Gastrocnemius medialis (tissue), 4 donors: ENCODE results near the gene ITPR1. TPM values are rescaled to one million over a fixed set of nuclear protein-coding genes. Genes with fewer than 3 reads are reported as not detected.

Experiments used
- ATAC-seq, 2 donors: fragments of 150-250 bp; one replicate each; pipeline ENCODE4 v1.9.1; 2016
- DNase-seq, 2 donors: peaks; one replicate each; pipeline ENCODE4 v3.0.0-alpha.2; 2019
- H3K27ac ChIP-seq, 4 donors: fragments of 200-600 bp; sonication (generic); 1 replicate in 1 of 4; 2 replicates in 3 of 4; pipeline ENCODE4 v1.5.1; 2016 to 2018; ENCODE audit warnings: mild to moderate bottlenecking in 2 of 4, moderate library complexity in 1 of 4
- H3K27me3 ChIP-seq, 3 donors: fragments of 200-600 bp; sonication (generic) in 2 of 3; 1 replicate in 1 of 3; 2 replicates in 2 of 3; pipeline versions ENCODE4 v1.5.1 to v1.6.0; 2016 to 2019; ENCODE audit warnings: mild to moderate bottlenecking in 1 of 3, moderate library complexity in 1 of 3
- H3K36me3 ChIP-seq, 2 donors: fragments of 200-600 bp; sonication (generic) in 1 of 2; one replicate each; pipeline ENCODE4 v1.5.1; 2017 to 2018
- H3K4me1 ChIP-seq, 2 donors: fragments of 200-600 bp; sonication (generic) in 1 of 2; one replicate each; pipeline ENCODE4 v1.5.1; 2016 to 2017; ENCODE audit warnings: mild to moderate bottlenecking in 2 of 2
- H3K4me3 ChIP-seq, 4 donors: fragments of 200-600 bp; sonication (generic) in 3 of 4; 1 replicate in 1 of 4; 2 replicates in 3 of 4; pipeline ENCODE4 v1.5.1; 2016 to 2019; ENCODE audit warnings: mild to moderate bottlenecking in 2 of 4
- H3K9me3 ChIP-seq, 3 donors: fragments of 200-600 bp; sonication (generic) in 2 of 3; 1 replicate in 1 of 3; 2 replicates in 2 of 3; pipeline ENCODE4 v1.5.1; 2016 to 2019
- POLR2A ChIP-seq, 2 donors: fragments of 450-650 bp; IDR thresholded peaks; one replicate each; pipeline ENCODE4 v1.6.1; 2017; ENCODE audit warnings: antibody characterized with exemption in 2 of 2, mild to moderate bottlenecking in 2 of 2, moderate library complexity in 2 of 2
- in situ Hi-C, 4 donors: fragments of 200-750 bp; cut with MboI; loops; one replicate each; pipeline versions ENCODE4 v1.15.0 to v1.8.0; 2017; ENCODE audit warnings: low sequenced_read_pairs in 4 of 4
- intact Hi-C: fragments of 100-400 bp; cut with DNase I; formaldehyde crosslinking; loops from one replicate; pipeline ENCODE4 v1.15.1; 2023; ENCODE audit warnings: low total_unique reads
- total RNA-seq, 4 donors: library from RNA; depleted of rRNA; stranded (reverse); fragments of >200 nt; gene quantifications; one replicate each; pipeline versions ENCODE4 v1.1.0 to v1.2.3, GENCODE V29; 2016
- TF ChIP-seq, protein P1 (sequence below), 5 experiments: fragments of 450-650 bp in 3 of 5; fragments of 200-600 bp in 2 of 5; sonication (generic) in 2 of 5; IDR thresholded peaks in 4 of 5; conservative IDR thresholded peaks in 1 of 5; 1 replicate in 4 of 5; 2 replicates in 1 of 5; pipeline ENCODE4 v1.5.1; 2016 to 2019; ENCODE audit warnings: antibody characterized with exemption in 5 of 5, mild to moderate bottlenecking in 3 of 5, moderate library complexity in 3 of 5

ITPR1 gene
- total RNA-seq, 4 donors from 2014 or later = 5.5 to 21.7 (median 11.3) TPM

- TF ChIP-seq, protein P1, sequence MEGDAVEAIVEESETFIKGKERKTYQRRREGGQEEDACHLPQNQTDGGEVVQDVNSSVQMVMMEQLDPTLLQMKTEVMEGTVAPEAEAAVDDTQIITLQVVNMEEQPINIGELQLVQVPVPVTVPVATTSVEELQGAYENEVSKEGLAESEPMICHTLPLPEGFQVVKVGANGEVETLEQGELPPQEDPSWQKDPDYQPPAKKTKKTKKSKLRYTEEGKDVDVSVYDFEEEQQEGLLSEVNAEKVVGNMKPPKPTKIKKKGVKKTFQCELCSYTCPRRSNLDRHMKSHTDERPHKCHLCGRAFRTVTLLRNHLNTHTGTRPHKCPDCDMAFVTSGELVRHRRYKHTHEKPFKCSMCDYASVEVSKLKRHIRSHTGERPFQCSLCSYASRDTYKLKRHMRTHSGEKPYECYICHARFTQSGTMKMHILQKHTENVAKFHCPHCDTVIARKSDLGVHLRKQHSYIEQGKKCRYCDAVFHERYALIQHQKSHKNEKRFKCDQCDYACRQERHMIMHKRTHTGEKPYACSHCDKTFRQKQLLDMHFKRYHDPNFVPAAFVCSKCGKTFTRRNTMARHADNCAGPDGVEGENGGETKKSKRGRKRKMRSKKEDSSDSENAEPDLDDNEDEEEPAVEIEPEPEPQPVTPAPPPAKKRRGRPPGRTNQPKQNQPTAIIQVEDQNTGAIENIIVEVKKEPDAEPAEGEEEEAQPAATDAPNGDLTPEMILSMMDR (IDR thresholded peaks at IDR 0.05 in 4 of 5, conservative IDR thresholded peaks at IDR 0.05 in 1 of 5) = no peak
- Histone ChIP-seq H3K4me3 (no peak overlapping the region), H3K36me3 (no peaks in the 10 kb centered on the region), H3K9me3 (no peaks in the 10 kb centered on the region), H3K4me1 (no peaks in the 10 kb centered on the region), H3K27me3 (no peaks in the 10 kb centered on the region), H3K27ac (no peak overlapping the region)
- intact Hi-C loops = no loop called here
- ATAC-seq = no peak
- in situ Hi-C loops = no loop called here
- no peak for DNase-seq
Measured at GRCh38 chr3:4793311-4793710, 300.2 kb downstream of the ITPR1 start.

- no peak overlapping the region for H3K4me3 ChIP-seq
- DNase-seq (no peak), ATAC-seq (no peak)
- H3K27ac ChIP-seq = no peak overlapping the region
- peaks cover 0 to 2% of the 10 kb centered on the region in 2 donors for H3K4me1 ChIP-seq
- in situ Hi-C loops (no loop called here), intact Hi-C loops (no loop called here)
- no peaks in the 10 kb centered on the region for H3K9me3 ChIP-seq
- TF ChIP-seq, protein P1 (IDR thresholded peaks at IDR 0.05 in 4 of 5, conservative IDR thresholded peaks at IDR 0.05 in 1 of 5) = no peak
- TF ChIP-seq POLR2A (IDR thresholded peaks at IDR 0.05) = no peak
- no peaks in the 10 kb centered on the region for H3K36me3 ChIP-seq
- H3K27me3 ChIP-seq = no peaks in the 10 kb centered on the region
Measured at GRCh38 chr3:4794331-4794730, 301.2 kb downstream of the ITPR1 start.

- TF ChIP-seq, protein P1 (IDR thresholded peaks at IDR 0.05 in 4 of 5, conservative IDR thresholded peaks at IDR 0.05 in 1 of 5) = no peak
- TF ChIP-seq POLR2A (IDR thresholded peaks at IDR 0.05) = no peak
- Histone ChIP-seq H3K27me3 (no peaks in the 10 kb centered on the region), H3K4me3 (no peak overlapping the region), H3K9me3 (no peaks in the 10 kb centered on the region), H3K36me3 (no peaks in the 10 kb centered on the region), H3K27ac (no peak overlapping the region), H3K4me1 (peaks cover 3 to 6% of the 10 kb centered on the region in 2 donors)
- no peak for ATAC-seq
- DNase-seq = no peak
- in situ Hi-C loops = no loop called here
- intact Hi-C loops = no loop called here
Measured at GRCh38 chr3:4794798-4795197, 301.6 kb downstream of the ITPR1 start.

DNA sequence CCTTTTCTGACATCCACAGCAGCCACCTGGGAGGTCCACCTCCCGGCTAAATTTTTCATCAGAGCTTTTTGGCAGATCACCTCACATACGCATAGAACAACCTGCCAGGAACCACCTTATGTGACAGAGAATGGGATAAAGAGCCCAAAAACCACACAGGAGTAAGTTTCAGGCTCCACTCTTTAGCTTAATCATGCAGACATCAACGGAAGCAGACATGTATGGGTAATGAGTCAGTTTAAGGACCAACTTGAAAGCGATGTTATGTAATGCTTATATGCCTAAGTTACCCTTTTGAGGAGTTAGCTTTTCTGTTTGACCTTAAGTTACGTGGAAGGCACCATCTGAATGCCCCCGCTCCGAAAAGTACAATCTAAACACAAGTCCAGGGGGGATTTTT, 302.8 kb downstream of the ITPR1 start:
- H3K4me3 ChIP-seq = no peak overlapping the region

More for the DNA sequence above, 302.8 kb downstream of the ITPR1 start:
- Histone ChIP-seq H3K27ac (no peak overlapping the region), H3K36me3 (no peaks in the 10 kb centered on the region), H3K9me3 (no peaks in the 10 kb centered on the region), H3K4me1 (peaks cover 14 to 15% of the 10 kb centered on the region in 2 donors), H3K27me3 (no peaks in the 10 kb centered on the region)
- intact Hi-C loops (no loop called here), in situ Hi-C loops (no loop called here)
- DNase-seq (no peak), ATAC-seq (no peak)
- TF ChIP-seq POLR2A (IDR thresholded peaks at IDR 0.05) = no peak
- TF ChIP-seq, protein P1 (IDR thresholded peaks at IDR 0.05 in 4 of 5, conservative IDR thresholded peaks at IDR 0.05 in 1 of 5) = no peak
